ENCODE data around the gene MBD3.

DNA sequence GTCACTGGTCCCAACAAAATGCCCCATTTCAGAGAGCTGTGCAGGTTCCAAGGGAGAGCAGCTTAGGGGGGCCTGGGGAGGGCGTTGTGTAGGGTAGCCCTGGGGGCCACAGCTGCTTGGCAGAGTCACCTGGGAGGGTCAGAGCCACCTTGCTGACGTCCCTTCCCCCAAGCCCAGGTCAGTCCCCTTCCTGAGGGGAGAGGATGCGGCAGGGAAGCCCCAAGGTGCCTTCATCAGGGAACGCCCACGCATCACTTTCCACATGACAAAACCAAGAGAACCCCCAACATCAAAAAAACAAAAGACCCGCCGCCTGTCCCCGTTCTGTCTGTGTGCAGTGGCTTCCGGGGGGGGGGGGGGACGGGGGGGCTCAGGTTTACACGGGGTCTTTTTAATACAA is 17.9 kb upstream of the MBD3 start:
- TF ChIP-seq, protein P1, sequence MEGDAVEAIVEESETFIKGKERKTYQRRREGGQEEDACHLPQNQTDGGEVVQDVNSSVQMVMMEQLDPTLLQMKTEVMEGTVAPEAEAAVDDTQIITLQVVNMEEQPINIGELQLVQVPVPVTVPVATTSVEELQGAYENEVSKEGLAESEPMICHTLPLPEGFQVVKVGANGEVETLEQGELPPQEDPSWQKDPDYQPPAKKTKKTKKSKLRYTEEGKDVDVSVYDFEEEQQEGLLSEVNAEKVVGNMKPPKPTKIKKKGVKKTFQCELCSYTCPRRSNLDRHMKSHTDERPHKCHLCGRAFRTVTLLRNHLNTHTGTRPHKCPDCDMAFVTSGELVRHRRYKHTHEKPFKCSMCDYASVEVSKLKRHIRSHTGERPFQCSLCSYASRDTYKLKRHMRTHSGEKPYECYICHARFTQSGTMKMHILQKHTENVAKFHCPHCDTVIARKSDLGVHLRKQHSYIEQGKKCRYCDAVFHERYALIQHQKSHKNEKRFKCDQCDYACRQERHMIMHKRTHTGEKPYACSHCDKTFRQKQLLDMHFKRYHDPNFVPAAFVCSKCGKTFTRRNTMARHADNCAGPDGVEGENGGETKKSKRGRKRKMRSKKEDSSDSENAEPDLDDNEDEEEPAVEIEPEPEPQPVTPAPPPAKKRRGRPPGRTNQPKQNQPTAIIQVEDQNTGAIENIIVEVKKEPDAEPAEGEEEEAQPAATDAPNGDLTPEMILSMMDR (IDR thresholded peaks at IDR 0.05; ENCODE audit: insufficient read depth, low read depth, low read length), result no peak
- no peak for TF ChIP-seq EZH2 (IDR thresholded peaks at IDR 0.05; ENCODE audit: insufficient read depth, low read length)

Measured in astrocyte (in vitro differentiated cells and primary cell).